Measurements from ENCODE around the gene METTL23.

The METTL23 gene

GRCh38 chr17:76775021-76775600, 48.5 kb downstream of the METTL23 start:
- DNase-seq, result no peak

GRCh38 chr17:76781056-76781982, 54.7 kb downstream of the METTL23 start:
- no peak for DNase-seq

DNA sequence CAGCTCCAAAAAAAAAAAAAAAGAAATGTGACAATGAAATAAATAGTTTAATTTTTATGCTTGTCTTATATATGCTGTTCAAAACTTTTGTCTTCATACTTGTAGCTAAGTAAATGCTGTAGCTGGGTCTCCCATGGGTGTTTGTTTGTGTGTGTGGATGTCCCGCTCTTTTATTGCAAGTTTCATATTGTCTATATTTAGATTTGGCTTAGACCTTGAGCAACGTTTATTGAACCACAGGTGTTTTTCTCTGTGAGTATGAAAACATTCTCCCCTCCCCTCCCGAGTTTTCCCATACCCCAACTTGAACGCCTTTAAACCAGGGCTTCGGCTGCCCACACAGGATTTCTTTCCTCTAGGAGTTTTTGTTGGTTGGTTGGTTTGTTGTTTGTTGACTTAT, 56.5 kb downstream of the METTL23 start:
- DNase-seq, result no peak
